Measurements from ENCODE around the gene P3R3URF.

DNA sequence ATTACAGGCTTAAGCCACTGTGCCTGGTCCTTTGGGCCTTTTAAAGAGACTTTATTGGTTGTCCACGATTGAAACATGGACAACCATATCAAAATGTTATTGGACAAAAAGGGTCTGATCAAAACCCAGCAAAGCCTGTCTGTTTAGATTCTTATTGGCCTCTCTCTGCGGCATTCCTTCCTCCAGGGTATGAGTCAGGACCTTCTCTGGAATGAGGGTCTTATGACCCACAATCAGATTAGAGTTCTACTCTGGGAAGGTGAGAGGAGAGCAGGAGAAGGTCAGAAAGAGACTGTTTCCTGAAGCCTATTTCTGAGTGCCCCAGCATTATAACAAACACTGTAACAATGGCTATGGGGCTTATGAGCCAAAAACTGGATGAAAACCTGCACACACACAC is 34.8 kb upstream of the P3R3URF start:
- TF ChIP-seq, protein P1, sequence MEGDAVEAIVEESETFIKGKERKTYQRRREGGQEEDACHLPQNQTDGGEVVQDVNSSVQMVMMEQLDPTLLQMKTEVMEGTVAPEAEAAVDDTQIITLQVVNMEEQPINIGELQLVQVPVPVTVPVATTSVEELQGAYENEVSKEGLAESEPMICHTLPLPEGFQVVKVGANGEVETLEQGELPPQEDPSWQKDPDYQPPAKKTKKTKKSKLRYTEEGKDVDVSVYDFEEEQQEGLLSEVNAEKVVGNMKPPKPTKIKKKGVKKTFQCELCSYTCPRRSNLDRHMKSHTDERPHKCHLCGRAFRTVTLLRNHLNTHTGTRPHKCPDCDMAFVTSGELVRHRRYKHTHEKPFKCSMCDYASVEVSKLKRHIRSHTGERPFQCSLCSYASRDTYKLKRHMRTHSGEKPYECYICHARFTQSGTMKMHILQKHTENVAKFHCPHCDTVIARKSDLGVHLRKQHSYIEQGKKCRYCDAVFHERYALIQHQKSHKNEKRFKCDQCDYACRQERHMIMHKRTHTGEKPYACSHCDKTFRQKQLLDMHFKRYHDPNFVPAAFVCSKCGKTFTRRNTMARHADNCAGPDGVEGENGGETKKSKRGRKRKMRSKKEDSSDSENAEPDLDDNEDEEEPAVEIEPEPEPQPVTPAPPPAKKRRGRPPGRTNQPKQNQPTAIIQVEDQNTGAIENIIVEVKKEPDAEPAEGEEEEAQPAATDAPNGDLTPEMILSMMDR (IDR thresholded peaks at IDR 0.05; ENCODE audit: insufficient read depth, low read length): no peak
- TF ChIP-seq, protein P2, sequence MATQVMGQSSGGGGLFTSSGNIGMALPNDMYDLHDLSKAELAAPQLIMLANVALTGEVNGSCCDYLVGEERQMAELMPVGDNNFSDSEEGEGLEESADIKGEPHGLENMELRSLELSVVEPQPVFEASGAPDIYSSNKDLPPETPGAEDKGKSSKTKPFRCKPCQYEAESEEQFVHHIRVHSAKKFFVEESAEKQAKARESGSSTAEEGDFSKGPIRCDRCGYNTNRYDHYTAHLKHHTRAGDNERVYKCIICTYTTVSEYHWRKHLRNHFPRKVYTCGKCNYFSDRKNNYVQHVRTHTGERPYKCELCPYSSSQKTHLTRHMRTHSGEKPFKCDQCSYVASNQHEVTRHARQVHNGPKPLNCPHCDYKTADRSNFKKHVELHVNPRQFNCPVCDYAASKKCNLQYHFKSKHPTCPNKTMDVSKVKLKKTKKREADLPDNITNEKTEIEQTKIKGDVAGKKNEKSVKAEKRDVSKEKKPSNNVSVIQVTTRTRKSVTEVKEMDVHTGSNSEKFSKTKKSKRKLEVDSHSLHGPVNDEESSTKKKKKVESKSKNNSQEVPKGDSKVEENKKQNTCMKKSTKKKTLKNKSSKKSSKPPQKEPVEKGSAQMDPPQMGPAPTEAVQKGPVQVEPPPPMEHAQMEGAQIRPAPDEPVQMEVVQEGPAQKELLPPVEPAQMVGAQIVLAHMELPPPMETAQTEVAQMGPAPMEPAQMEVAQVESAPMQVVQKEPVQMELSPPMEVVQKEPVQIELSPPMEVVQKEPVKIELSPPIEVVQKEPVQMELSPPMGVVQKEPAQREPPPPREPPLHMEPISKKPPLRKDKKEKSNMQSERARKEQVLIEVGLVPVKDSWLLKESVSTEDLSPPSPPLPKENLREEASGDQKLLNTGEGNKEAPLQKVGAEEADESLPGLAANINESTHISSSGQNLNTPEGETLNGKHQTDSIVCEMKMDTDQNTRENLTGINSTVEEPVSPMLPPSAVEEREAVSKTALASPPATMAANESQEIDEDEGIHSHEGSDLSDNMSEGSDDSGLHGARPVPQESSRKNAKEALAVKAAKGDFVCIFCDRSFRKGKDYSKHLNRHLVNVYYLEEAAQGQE (IDR thresholded peaks at IDR 0.05; ENCODE audit: insufficient replicate concordance, low read depth): no peak
- TF ChIP-seq POLR2AphosphoS5 (IDR thresholded peaks at IDR 0.05; ENCODE audit: low read depth) (no peak), GABPA (IDR thresholded peaks at IDR 0.05; ENCODE audit: low read depth) (no peak)

All from HL-60 (cell line).